Islet of Langerhans (tissue), 1 donor: ENCODE results near the gene RPS29.
A peak's percentile ranks its signal among the peaks of the same experiment; 100 is the strongest.
"Not testable (repeated sequence)": the region's sequence is repeated elsewhere in the genome, so short reads cannot be mapped to it uniquely, and the experiment has no call there.

Experiments
- FAIRE-seq: peaks from one replicate; lab custom pipeline; 2011; peaks lifted over from hg19 to GRCh38; lab: Jason Lieb, UNC

Gene RPS29

GRCh38 chr14:49585803-49586672 is at the start of gene RPS29:
Gene RPS29 (minus strand): TSS chr14:49586380. CDS start chr14:49586346, 34 bp downstream.
- FAIRE-seq, result peak; percentile 95

GRCh38 chr14:49634547-49635334 is 48.6 kb upstream of the RPS29 start, which contains the start of gene DNAAF2:
Gene DNAAF2 (minus strand): TSS chr14:49635244. CDS start chr14:49635149, 95 bp downstream.
- no peak for FAIRE-seq

- no peak for FAIRE-seq
Measured at GRCh38 chr14:49633640-49634546, 47.7 kb upstream of the RPS29 start.

- no peak for FAIRE-seq
Measured at GRCh38 chr14:49623941-49624839, 38.0 kb upstream of the RPS29 start.

- FAIRE-seq, result no peak
Measured at GRCh38 chr14:49623387-49623786, 37.2 kb upstream of the RPS29 start.

- FAIRE-seq, result no peak
Measured at GRCh38 chr14:49622022-49622607, 35.9 kb upstream of the RPS29 start.

GRCh38 chr14:49621114-49621881 is 35.1 kb upstream of the RPS29 start:
- FAIRE-seq, result no peak

GRCh38 chr14:49620182-49621113 is 34.3 kb upstream of the RPS29 start, which contains the start of the genes MGAT2 and RPL36AL:
Gene MGAT2 (plus strand): TSS chr14:49620799. CDS start chr14:49621269, 470 bp downstream.
Gene RPL36AL (minus strand): TSS chr14:49620626. CDS start chr14:49619104, 1,522 bp downstream.
- FAIRE-seq, result no peak

GRCh38 chr14:49619730-49620129 is 33.5 kb upstream of the RPS29 start:
- no peak for FAIRE-seq

GRCh38 chr14:49619273-49619672 is 33.1 kb upstream of the RPS29 start:
- FAIRE-seq, result not testable (repeated sequence)

- no peak for FAIRE-seq
Measured at GRCh38 chr14:49617852-49618519, 31.8 kb upstream of the RPS29 start.

- FAIRE-seq, result no peak
Measured at GRCh38 chr14:49615776-49616175, 29.6 kb upstream of the RPS29 start.

- no peak for FAIRE-seq
Measured at GRCh38 chr14:49614196-49614595, 28.0 kb upstream of the RPS29 start.

GRCh38 chr14:49612671-49613070 is 26.5 kb upstream of the RPS29 start:
- no peak for FAIRE-seq

- FAIRE-seq, result no peak
Measured at GRCh38 chr14:49612251-49612650, 26.1 kb upstream of the RPS29 start.

- FAIRE-seq, result no peak
Measured at GRCh38 chr14:49607583-49607982, 21.4 kb upstream of the RPS29 start.

- no peak for FAIRE-seq
Measured at GRCh38 chr14:49598485-49599300, 12.5 kb upstream of the RPS29 start, which contains the start of gene LRR1. Gene LRR1 (plus strand): TSS chr14:49598940. CDS start chr14:49599021, 81 bp downstream.
